Body of pancreas (tissue), 4 donors: ENCODE measurements around the gene PHF21A. TPM values are rescaled to one million over a fixed set of nuclear protein-coding genes. Genes with fewer than 3 reads are reported as not detected.

ENCODE experiments used
- ATAC-seq: fragments of 150-250 bp; one replicate; pipeline ENCODE4 v1.9.1; 2016
- DNase-seq, 4 donors: peaks; one replicate each; pipeline ENCODE4 v3.0.0-alpha.2; 2019
- H3K27ac ChIP-seq, 4 donors: fragments of 200-600 bp; sonication (generic); 1 replicate in 3 of 4; 2 replicates in 1 of 4; pipeline versions ENCODE4 v1.5.1 to v1.6.1; 2016 to 2019; ENCODE audit warnings: mild to moderate bottlenecking in 1 of 4, mixed read lengths in 1 of 4, moderate library complexity in 1 of 4
- H3K27me3 ChIP-seq, 2 donors: fragments of 200-600 bp; sonication (generic); one replicate each; pipeline ENCODE4 v1.6.0; 2016; ENCODE audit warnings: mild to moderate bottlenecking in 1 of 2
- H3K36me3 ChIP-seq, 2 donors: fragments of 200-600 bp; sonication (generic); replicated peaks in 1 of 2; 2 replicates each; pipeline ENCODE4 v1.5.1; 2016; ENCODE audit warnings: low read depth in 2 of 2; ENCODE audit not compliant: insufficient read depth in 1 of 2
- H3K4me1 ChIP-seq: fragments of 200-600 bp; sonication (generic); one replicate; pipeline ENCODE4 v1.6.0; 2016
- H3K4me3 ChIP-seq, 2 donors: fragments of 200-600 bp; sonication (generic); 1 replicate in 1 of 2; 2 replicates in 1 of 2; pipeline ENCODE4 v1.5.1; 2016 to 2019
- H3K9me3 ChIP-seq, 3 donors: fragments of 200-600 bp; sonication (generic); 1 replicate in 2 of 3; 2 replicates in 1 of 3; pipeline ENCODE4 v1.5.1; 2016
- CTCF ChIP-seq, 7 experiments: fragments of 450-650 bp in 4 of 7; fragments of 200-600 bp in 3 of 7; sonication (generic) in 3 of 7; IDR thresholded peaks; one replicate each; pipeline ENCODE4 v1.5.1; 2016 to 2019; ENCODE audit warnings: antibody characterized with exemption in 7 of 7
- POLR2A ChIP-seq, 3 donors: fragments of 450-650 bp; IDR thresholded peaks; one replicate each; pipeline ENCODE4 v1.6.1; 2016; ENCODE audit warnings: antibody characterized with exemption in 3 of 3, mild to moderate bottlenecking in 2 of 3
- WGBS, 2 donors: methylation state at CpG; one replicate each; pipeline ENCODE4 v1.1.5; 2017; 5-methylcytosine and 5-hydroxymethylcytosine counted together
- intact Hi-C: fragments of 100-400 bp; cut with DNase I; formaldehyde crosslinking; loops from one replicate; pipeline ENCODE4 v1.15.1; 2023
- total RNA-seq, 2 donors: library from RNA; depleted of rRNA; stranded (reverse); fragments of >200 nt; gene quantifications; one replicate each; pipeline ENCODE4 v1.1.0, GENCODE V29; 2016

PHF21A gene
- total RNA-seq, 2 donors from 2014 or later: 11.7 to 49.4 TPM

- peak overlapping the region in 3 of 4 donors; percentile 45 to 52 (median 52) for H3K27ac ChIP-seq
- intact Hi-C loops: no loop called here
- peak in 1 of 4 donors; percentile 10 for DNase-seq
- H3K4me1 ChIP-seq: peaks cover 30% of the 10 kb centered on the region
- ATAC-seq: peak; percentile 2
- no peak overlapping the region for H3K4me3 ChIP-seq
- no peaks in the 10 kb centered on the region for H3K27me3 ChIP-seq
- H3K9me3 ChIP-seq: no peaks in the 10 kb centered on the region
- 59 to 61% methylated on average over 19 to 21 of the region's 21 CpGs for WGBS, 2 donors
- TF ChIP-seq CTCF (IDR thresholded peaks at IDR 0.05) (no peak), POLR2A (IDR thresholded peaks at IDR 0.05) (no peak)
- peaks cover 0 to 5% of the 10 kb centered on the region in 2 donors for H3K36me3 ChIP-seq
Measured at GRCh38 chr11:45933846-45934579, 187.2 kb downstream of the PHF21A start.

GRCh38 chr11:45933131-45933831 lies 188.0 kb downstream of the PHF21A start:
- Histone ChIP-seq H3K27ac (peak overlapping the region in 2 of 4 donors; percentile 45 to 52), H3K4me1 (peaks cover 30% of the 10 kb centered on the region), H3K4me3 (no peak overlapping the region), H3K36me3 (peaks cover 0 to 5% of the 10 kb centered on the region in 2 donors), H3K9me3 (no peaks in the 10 kb centered on the region), H3K27me3 (no peaks in the 10 kb centered on the region)
- intact Hi-C loops: no loop called here
- ATAC-seq: peak; percentile 36
- TF ChIP-seq CTCF (IDR thresholded peaks at IDR 0.05) (no peak), POLR2A (IDR thresholded peaks at IDR 0.05) (no peak)
- peak; percentile 37 to 74 (median 70) for DNase-seq
- 51 to 55% methylated on average over 15 of the region's 15 CpGs for whole genome bisulfite sequencing, 2 donors

DNA sequence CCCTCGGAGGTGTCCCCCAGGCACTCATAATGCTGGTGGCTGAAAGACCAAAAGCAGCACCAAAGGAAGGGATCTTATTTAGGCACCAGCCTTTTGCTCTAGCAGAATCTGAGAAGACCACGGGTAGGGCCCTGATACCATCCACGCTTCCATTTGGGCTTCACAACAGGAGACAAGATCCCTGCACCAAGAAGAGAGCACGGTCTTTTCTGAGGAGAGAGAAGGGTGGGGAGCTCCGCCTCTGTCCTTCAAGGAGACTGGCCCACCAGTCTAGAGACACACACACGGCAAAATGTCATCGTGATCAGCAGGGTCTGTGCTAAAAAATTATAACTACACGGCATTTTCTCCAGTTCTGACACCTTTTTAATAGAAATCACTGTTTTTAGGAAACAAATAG lies 189.0 kb downstream of the PHF21A start:
- WGBS, 2 donors: 90 to 95% methylated on average over 7 to 8 of the region's 8 CpGs
- no peak for TF ChIP-seq CTCF (IDR thresholded peaks at IDR 0.05)
- no peak for TF ChIP-seq POLR2A (IDR thresholded peaks at IDR 0.05)
- Histone ChIP-seq H3K36me3 (peaks cover 0 to 10% of the 10 kb centered on the region in 2 donors), H3K4me1 (peaks cover 30% of the 10 kb centered on the region), H3K9me3 (no peaks in the 10 kb centered on the region), H3K27me3 (no peaks in the 10 kb centered on the region), H3K4me3 (no peak overlapping the region), H3K27ac (no peak overlapping the region)
- DNase-seq: no peak
- ATAC-seq: no peak
- intact Hi-C loops: no loop called here

DNA sequence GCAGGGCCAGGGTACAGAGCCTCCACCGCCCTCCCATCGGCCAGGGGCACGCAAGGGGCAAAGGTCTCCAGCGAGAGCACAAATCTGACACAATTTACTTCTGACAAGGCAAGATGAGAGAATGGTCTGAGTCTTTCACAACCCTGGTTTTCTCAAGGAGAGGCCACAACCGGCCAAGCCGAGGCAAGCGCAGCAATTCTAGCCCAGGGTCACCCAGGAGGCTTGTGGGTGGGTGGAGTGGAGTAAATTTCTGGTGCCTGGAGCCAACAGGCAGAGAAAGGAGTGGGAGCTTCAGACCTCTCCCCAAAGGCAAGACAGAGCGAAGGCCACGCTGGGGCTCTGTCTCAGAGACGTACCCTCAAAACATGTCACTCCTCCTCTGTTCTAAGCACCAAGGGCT lies 189.5 kb downstream of the PHF21A start:
- Histone ChIP-seq H3K36me3 (peaks cover 0 to 10% of the 10 kb centered on the region in 2 donors), H3K4me1 (peaks cover 30% of the 10 kb centered on the region), H3K9me3 (no peaks in the 10 kb centered on the region), H3K27ac (no peak overlapping the region), H3K27me3 (no peaks in the 10 kb centered on the region), H3K4me3 (no peak overlapping the region)
- ATAC-seq: no peak
- intact Hi-C loops: no loop called here
- no peak for DNase-seq
- 90 to 95% methylated on average over 10 of the region's 10 CpGs for WGBS, 2 donors
- TF ChIP-seq CTCF (IDR thresholded peaks at IDR 0.05) (no peak), POLR2A (IDR thresholded peaks at IDR 0.05) (no peak)
